Stimulated activated CD4-positive, alpha-beta T cell treated with anti-CD3 and anti-CD28 coated beads, TNF-alpha, amount 100 ng/mL, for 1 hour (primary cell): Measurements from ENCODE around the gene CREB1.
"Not testable (repeated sequence)": the region's sequence is repeated elsewhere in the genome, so short reads cannot be mapped to it uniquely, and the experiment has no call there.

Experiments used
- DNase-seq, 3 donors: peaks; one replicate each; pipeline ENCODE4 v3.0.0-alpha.2; 2020; ENCODE audit warnings: low read depth in 3 of 3, low spot score in 1 of 3

Gene CREB1

DNA sequence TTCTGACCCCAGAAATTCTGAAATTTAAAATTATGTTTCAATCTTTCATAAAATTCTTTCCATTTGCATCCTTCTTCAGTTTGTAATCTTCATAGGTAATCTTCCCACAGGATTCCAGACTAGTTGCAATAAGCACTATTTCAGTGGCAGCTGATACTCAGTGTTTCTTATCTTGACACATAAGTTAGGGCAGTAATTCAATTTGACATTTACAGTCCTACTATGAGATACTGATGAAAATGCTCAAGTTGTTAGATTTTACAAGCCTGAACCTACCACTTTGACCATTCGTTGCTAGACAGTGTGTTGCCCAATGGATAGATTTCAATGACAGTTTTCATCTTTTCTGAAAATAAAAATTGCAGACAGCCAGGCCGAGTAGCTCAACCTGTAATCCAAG, 85.1 kb downstream of the CREB1 start:
- no peak for DNase-seq

DNA sequence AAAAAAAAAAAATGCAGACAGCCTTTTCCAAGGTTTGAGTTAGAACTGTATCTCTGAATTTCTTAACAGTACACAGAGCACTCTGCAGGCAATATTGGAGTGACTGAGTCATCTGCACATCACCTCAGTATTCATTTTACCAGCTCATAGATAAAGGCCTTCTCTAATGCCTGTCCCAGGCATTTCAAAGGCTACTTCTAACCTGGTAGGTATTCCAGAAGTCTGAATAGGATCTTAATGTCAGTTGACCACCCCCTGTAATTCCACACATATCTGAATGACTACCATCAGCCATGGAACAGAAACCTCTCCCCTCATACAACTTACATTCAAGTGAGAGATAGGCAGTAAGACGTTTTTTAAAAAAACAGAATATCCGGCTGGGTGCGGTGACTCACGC, 86.4 kb downstream of the CREB1 start:
- DNase-seq, result no peak

DNA sequence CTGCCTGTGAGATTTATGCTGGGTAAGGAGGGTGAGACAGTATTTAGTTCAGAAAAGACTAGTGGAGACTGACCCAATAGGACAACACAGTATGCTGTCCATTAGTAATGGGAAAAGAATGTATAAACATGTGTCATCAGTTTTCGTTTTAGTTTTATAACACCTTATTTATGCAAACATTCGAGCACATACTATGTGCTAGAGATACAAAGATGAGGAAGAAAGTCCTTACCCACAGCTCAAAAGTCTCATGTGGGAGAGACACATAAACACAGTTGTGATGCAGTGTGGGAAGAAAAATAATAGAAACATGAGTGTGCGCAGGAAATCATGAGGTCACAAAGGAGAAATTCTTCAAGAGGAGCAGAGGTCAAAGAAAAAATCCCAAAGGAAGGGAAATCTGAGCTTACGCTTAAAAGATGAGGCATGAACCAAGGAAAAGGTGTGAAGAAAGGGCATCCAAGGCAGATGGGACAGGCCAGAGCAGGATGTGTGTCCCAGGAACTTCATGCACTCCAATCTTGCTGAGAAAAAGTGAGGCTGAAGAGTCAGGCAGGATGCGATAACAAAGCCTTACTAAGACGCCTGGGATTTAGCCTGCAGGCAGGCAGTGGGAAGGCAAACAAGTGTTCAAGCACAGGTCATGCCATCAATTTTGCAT, 87.4 kb downstream of the CREB1 start:
- no peak for DNase-seq

DNA sequence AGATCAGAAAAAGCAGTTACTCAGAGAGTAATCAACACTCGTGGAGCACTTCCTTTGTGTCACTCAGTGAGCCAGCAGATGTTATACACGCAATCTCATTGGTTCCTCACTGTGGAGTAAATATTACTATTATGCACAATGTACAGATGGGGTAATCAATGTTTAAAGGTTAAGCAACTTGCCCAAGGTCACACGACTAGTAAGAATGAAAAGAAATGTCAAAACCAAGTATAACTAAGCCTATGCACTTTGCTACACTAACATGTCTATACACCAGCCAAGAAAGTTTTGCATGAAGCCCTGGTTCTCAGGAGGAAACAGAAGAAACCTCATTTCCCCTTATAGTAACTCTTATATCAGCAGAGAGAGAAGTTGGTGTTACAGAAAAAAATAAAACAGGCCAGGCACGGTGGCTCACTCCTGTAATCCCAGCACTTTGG, 90.0 kb downstream of the CREB1 start:
- DNase-seq, result no peak

DNA sequence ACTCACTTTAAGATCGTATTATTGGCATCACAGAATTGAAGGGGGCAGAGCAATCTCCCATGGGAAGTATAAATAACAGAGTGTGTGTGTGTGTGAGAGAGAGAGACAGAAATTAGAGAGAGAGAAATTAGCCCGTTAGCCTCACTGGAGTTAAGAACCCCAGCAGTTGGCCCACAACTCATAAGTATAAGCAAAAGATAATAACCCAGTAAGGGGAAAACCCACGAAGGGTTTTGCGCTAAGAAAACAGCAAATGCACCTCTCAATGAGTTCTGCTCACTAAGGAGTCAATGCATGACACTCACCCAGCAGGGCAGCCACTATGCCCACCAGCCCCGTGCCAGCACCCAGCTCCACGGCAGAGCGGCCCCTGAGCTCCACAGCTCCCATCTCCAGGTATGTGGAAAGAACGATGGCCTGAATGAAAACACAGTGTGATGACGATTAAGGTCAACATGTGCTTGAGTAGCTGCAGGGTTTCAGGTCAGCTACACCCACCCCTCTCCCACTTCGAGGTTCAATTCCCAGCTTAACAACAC, 91.8 kb downstream of the CREB1 start:
- no peak for DNase-seq

DNA sequence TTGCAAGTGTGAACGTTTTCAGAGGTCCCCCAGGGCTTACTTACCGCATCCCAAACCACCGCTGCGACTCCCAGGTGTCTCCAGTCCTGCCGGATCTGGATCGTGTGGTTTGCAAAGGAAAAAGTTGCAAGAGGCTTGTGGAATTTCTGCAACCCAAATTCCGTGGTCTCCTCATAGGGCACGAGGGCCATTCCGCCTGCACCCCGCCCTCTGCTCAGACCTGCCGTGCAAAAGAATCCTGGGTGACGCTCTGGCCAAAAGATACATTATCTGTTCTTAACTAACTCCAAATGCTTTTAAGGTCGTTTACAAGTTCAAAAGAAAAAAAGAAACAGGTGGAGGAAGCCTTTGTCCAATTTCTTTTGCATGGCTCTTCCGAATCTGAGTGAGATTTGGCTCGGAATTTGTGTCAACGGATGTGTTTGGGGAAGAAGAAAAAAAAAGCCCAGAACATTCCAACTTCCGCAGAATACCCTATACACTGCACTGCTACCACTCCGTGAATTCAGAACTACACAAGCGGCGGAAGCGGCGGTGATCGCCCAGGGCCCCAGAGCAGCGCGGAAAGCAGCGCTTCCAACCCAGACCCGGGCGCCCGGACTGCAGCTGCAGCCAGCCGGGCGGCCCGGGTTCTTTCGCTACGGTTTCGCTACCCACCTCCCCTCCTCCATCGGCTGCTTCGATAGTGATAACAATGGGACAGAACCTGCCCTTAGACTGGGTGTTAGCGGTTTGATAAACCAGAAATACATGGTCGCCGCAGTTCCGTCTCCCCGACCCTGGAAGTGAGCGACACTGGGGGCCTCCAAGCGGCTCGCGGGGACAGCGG, 94.6 kb downstream of the CREB1 start:
- peak; percentile 8 to 48 (median 35) for DNase-seq

DNA sequence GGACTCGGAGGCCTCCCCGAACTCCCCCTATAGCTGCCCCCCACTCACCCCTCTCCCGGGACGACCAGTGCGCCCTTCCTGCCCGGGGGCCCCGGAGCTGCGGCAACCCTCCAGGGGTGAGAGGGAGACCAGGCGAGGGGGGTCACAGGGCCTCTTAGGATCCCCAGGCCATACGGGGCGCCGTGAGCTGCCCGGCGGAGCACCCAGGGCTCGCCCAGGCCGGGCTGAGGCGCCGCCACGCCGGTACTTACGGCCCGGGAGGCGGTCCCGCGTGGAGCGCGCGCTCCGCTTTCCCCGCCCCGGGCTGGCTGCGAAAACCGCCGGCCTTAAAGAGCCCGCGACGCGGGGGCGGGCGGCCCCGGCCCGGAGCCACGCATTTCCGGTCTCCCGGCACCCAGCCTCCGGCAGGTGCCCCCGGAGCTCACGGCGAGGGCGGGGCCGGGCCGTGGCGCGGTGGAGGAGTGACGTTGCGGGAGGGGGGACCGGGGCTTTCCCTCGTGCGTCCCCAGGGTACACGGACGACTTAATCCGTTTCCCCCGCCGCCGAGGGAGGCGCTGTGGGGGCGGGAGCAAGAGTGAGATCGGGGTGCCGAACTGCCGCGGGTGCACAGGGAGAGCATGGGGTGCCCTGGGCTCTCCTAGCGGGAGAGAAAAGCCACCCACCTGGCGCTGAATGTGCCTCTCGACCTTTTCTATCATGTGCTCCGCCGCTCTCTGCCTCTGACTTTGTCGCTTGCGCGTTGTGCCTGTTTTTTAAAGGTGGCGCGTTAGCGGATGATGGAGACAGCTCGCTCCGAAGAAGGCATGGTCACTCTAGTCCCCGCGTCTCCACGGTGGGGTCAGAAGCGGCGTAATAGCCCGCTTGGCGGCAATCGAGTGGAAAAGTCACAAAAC, 95.5 kb downstream of the CREB1 start, which contains the start of gene METTL21A:
TSS of gene METTL21A (minus strand) at position 381 of the 894 bp plus-strand sequence. CDS start 1,019 bp downstream, outside the sequence.
- DNase-seq, result peak; percentile 85 to 93 (median 91)

DNA sequence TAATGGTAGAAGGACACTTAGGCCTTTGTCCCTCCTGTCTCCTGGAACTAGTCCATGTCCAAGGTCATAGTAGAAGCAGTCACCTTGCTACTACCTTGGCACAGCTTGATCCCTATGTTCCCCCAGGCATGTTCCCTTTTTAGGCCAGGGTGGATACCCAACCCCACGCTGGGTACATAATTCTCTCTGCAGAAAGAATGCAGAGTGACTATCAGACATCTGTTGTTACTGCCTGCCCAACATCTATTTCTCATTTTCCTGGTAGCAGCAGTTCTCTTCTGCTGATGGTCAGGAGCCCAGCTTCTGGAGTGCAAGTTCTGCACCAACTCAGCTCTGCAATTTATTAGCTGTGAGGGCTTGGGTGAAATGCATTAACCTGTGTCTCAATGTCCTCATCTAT, 99.8 kb downstream of the CREB1 start:
- no peak for DNase-seq

DNA sequence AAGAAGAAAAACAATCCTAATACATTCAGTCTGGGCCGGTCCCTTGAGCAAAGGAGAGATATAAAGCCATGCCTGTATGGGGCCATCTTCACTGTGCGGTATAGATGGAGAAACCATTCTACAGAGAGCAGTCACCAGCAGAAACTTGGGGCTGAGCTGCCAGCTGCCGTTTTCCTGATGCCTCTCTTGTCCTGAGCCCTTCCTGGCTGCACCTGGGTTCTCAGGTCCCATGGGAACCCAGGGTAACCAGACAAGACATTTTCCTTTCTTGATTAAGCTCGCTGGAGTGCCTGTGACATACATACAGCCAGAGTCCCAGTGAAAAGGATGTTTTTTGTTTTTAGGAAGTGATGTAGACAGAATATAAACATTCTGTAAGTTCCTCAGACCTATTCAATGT, 100.7 kb downstream of the CREB1 start:
- DNase-seq, result no peak

DNA sequence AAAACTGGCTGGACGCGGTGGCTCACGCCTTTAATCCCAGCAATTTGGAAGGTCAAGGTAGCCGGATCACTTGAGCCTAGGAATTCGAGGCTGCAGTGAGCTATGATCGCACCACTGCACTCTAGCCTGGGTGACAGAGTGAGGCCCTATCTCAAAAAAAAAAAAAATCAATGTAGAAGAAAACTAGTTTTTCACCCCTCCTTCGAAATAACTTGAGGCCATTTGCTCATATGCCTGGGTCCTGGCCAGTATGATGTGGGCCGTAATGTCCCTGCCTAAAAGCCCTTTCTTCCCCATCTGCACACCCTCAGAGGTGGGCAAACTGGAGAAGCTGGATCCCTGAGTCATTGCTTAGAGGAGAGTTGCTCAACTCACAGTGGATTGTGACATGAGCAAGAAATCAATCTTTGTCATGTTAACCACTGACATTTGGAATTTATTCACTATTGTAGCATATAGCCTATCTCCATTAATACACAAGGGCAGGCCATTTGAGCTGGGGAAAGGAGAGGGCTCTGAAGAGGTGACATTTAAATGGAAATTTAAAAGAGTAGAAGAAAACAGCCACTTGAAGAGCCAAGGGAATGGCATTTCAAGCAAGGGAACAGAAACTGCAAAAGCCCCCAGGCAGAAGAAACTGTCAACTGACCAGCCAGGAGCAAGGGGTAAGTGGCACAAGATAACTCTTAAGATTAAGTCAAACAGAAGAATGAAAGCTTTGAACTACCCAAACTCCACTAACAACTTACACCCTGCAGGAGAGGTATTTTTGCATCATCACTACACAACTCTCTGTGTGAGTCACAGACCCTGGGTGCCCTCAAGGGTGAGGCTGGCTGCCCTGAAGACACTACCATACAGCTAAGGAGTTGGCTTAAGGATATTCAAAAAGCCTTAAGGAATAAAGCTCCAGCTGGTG, 103.1 kb downstream of the CREB1 start:
- no peak for DNase-seq

DNA sequence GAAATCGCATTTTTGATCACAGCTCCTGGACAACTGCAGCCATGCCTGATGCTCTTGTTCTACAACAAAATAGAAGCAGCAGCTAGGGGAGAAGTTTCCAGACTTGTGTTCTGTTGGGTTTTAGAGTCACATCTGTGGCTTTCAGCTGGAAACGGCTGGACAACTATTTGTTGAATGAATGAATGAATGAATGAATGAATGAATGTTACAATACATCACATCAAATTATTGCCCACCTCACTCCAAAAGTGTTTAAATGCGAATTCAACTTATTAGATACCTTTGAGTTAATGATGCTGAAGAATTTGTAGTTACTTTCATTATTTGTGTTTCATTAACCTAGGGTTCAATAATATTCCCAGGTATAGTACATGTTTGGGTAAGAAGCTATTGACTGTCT, 103.9 kb downstream of the CREB1 start:
- DNase-seq, result no peak

DNA sequence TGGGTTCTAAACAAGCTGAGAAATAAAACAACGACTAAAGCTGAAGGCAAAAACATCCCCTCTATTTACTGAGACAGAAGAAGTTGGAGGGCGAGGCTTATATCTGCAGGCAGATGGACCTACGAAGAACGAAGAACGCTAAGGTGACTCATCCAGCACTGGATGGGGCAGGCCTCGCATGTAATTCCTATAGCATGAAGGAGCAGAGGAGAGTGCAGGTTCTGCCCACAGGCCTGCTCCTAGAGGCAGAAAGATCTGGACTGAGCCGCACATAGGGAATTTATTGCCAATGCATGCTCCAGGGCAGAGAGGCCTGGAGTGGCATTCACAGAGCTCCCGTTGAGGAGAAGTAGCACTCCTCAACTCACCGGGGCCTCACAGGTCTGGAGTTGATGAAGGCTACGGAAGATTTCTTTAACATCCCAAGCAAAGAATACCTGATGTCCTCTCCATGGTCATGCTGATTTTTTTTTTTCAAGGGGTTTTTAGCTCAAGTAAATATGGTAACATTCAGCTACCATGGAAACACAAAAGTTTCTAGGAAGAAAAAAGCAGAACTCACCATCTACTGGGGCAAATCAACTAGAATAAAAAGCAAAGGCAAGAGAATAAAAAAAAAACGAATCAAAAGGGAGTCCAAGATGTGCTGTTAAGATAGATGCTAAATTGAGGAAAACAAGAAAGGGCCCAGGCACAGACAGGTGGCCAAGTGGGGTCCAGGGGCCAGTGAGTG, 105.9 kb downstream of the CREB1 start:
- DNase-seq, result no peak

DNA sequence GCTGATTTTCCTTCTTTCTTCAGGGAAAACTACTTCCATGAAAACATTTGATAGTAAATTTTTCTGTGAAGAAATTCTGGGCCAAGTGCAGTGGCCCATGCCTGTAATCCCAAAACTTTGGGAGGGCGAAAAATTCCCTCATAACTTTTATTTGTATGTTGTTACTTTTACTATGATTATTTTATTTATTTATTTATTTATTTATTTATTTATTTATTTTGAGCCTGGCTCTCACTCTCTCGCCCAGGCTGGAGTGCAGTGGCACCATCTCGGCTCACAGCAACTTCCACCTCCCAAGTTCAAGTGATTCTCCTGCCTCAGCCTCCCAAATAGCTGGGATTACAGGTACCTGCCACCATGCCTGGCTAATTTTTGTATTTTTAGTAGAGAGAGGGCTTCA, 109.5 kb downstream of the CREB1 start:
- DNase-seq, result not testable (repeated sequence)

DNA sequence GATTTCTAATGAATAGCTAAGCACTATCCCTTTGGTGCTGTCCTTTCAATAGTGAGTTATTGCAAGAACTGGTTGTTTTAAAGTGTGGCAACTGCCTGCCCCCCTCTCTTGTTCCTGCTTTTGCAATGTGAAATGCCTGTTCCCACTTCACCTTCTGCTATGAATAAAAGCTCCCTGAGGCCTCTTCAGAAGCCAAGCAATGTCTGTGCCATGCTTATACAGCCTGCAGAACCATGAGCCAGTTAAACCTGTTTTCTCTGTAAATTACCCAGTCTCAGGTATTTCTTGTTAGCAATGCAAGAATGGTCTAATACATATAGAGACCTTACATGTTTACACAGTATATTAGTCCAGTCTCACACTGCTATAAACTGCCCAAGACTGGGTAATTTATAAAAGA, 110.4 kb downstream of the CREB1 start:
- DNase-seq, result no peak

DNA sequence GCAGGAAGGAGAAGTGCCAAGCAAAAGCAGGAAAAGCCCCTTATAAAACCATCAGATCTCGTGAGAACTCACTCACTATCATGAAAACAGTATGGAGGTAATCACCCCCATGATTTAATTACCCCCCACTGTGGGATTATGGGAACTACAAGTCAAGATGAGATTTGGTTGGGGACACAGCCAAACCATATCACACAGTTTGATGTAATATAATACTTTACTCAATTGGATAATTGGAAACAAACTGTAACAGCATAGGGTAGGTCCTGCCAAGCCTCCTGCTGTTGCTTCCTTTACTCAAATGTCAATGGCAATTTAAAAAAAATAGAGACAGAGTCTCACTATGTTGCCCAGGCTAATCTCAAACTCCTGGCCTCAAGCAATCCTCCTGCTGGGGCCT, 110.9 kb downstream of the CREB1 start:
- DNase-seq, result no peak

DNA sequence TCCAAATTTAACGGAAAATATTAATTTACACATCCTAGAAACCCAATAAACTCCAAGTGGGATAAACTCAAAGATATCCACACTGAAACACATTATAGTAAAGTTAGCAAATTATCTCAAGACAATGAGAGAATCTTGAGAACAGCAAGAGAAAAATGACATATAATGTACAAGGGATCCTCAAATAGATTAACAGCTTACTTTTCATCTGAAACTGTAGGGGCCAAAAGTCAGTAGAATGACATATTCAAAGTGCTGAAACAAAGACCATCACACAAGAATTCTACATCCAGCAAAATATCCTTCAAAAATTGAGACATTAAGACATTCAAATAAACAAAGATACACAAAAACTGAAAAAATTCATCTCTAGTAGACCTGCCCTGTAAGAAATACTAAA, 114.1 kb downstream of the CREB1 start:
- DNase-seq, result no peak

DNA sequence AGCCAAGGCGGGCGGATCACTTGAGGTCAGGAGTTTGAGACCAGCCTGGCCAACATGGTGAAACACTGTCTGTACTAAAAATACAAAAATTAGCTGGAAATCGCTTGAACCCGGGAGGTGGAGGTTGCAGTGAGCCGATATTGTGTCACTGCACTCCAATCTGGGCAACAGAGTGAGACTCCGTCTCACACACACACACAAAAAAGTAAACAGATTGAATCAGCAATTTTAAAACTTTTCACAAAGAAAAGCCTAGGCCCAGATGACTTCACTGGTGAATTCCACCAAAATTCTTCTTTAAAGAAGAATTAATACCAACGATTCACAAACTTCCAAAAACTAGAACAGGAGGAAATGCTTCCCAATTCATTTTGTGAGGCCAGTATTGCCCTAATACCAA, 116.8 kb downstream of the CREB1 start:
- not testable (repeated sequence) for DNase-seq
